PC-9 (cell line): ENCODE data around the gene UBE2L3. TPM values are rescaled to one million over a fixed set of nuclear protein-coding genes. Genes with fewer than 3 reads are reported as not detected.

Experiments used
- BruUV-seq: library from RNA; stranded (reverse); fragments of 400-500 nt; replicated peaks from 2 replicates; lab custom pipeline; 2021; lab: Mats Ljungman, UMichigan
- CTCF ChIA-PET: fragments of 300-600 bp; sonication (Branson Sonifier 250); formaldehyde crosslinking; loops from one replicate; lab custom pipeline; 2022; ENCODE audit warnings: antibody characterized with exemption; lab: Charles Lee
- POLR2A ChIA-PET: fragments of 300-600 bp; sonication (Branson Sonifier 250); formaldehyde crosslinking; loops from one replicate; lab custom pipeline; 2022; ENCODE audit warnings: antibody characterized with exemption; ENCODE audit not compliant: unreplicated experiment; lab: Charles Lee
- DNase-seq, 2 experiments: peaks; one replicate each; pipeline versions ENCODE4 v3.0.0 to v3.0.0-alpha.2; 2015 to 2022; ENCODE audit warnings: mixed read lengths in 1 of 2
- H2AFZ ChIP-seq: fragments of 200-600 bp; sonication (generic); 2 replicates; pipeline ENCODE4 v1.8.1; 2017; ENCODE audit warnings: antibody characterized with exemption
- H3F3A ChIP-seq: fragments of 200-600 bp; sonication (generic); 2 replicates; pipeline ENCODE4 v1.8.1; 2017; ENCODE audit warnings: antibody characterized with exemption, mild to moderate bottlenecking, low read depth; ENCODE audit not compliant: insufficient read depth
- H3K27ac ChIP-seq: fragments of 200-600 bp; sonication (generic); 2 replicates; pipeline ENCODE4 v1.6.1; 2016; ENCODE audit warnings: mixed run types
- H3K27me3 ChIP-seq: fragments of 200-600 bp; sonication (generic); 2 replicates; pipeline ENCODE4 v1.6.1; 2016; ENCODE audit warnings: low read depth, mixed run types; ENCODE audit not compliant: insufficient read depth
- H3K36me3 ChIP-seq: fragments of 200-600 bp; sonication (generic); 2 replicates; pipeline ENCODE4 v1.6.1; 2016; ENCODE audit warnings: low read depth, mixed run types
- H3K4me1 ChIP-seq: fragments of 200-600 bp; sonication (generic); replicated peaks from 2 replicates; pipeline ENCODE4 v1.6.1; 2016; ENCODE audit warnings: mixed run types; ENCODE audit not compliant: insufficient read depth
- H3K4me2 ChIP-seq: fragments of 200-600 bp; sonication (generic); 2 replicates; pipeline ENCODE4 v1.6.1; 2017; ENCODE audit warnings: mixed run types
- H3K4me3 ChIP-seq: fragments of 200-600 bp; sonication (generic); 2 replicates; pipeline ENCODE4 v1.6.1; 2016; ENCODE audit warnings: mixed run types
- H3K79me2 ChIP-seq: fragments of 200-600 bp; sonication (generic); 2 replicates; pipeline ENCODE4 v1.6.1; 2017; ENCODE audit warnings: low read depth, mixed run types
- H3K9me2 ChIP-seq: fragments of 200-600 bp; sonication (generic); 2 replicates; pipeline ENCODE4 v1.8.1; 2017; ENCODE audit warnings: mild to moderate bottlenecking; ENCODE audit not compliant: insufficient read depth
- H3K9me3 ChIP-seq: fragments of 200-600 bp; sonication (generic); 2 replicates; pipeline ENCODE4 v1.8.1; 2016; ENCODE audit warnings: low read depth; ENCODE audit not compliant: insufficient read depth
- H4K20me1 ChIP-seq: fragments of 200-600 bp; sonication (generic); 2 replicates; pipeline ENCODE4 v1.8.1; 2017; ENCODE audit not compliant: insufficient read depth
- CTCF ChIP-seq: fragments of 200-600 bp; sonication (generic); conservative IDR thresholded peaks from 2 replicates; pipeline ENCODE4 v1.6.1; 2017; ENCODE audit warnings: mixed run types, antibody characterized with exemption, mild to moderate bottlenecking, moderate library complexity
- EZH2 ChIP-seq: fragments of 200-600 bp; sonication (generic); IDR thresholded peaks from 2 replicates; pipeline ENCODE4 v1.8.0; 2017; ENCODE audit warnings: antibody characterized with exemption, low read depth
- intact Hi-C: fragments of 100-400 bp; cut with micrococcal nuclease; formaldehyde crosslinking; loops from one replicate; pipeline ENCODE4 v1.10.0; 2022; ENCODE audit not compliant: unreplicated experiment
- total RNA-seq: library from RNA; stranded (reverse); gene quantifications from 2 replicates; pipeline ENCODE4 v1.2.3, GENCODE V29; 2021

UBE2L3 gene
- total RNA-seq, 1 experiment from 2014 or later = 55.8 TPM

- intact Hi-C loops = no loop called here
- no peak overlapping the region for H3K4me3 ChIP-seq
- ChIA-PET POLR2A (no interaction called here), CTCF (no interaction called here)
- DNase-seq = no peak
- H3K27ac ChIP-seq = no peak overlapping the region
- peaks cover 17% of the 10 kb centered on the region for H4K20me1 ChIP-seq
- H3F3A ChIP-seq = no peaks in the 10 kb centered on the region
- H3K27me3 ChIP-seq = no peaks in the 10 kb centered on the region
- no peak overlapping the region for H2AFZ ChIP-seq
- TF ChIP-seq CTCF (no peak), EZH2 (no peak)
- no TSS peak for BruUV-seq
- no peaks in the 10 kb centered on the region for H3K9me3 ChIP-seq
- no peaks in the 10 kb centered on the region for H3K9me2 ChIP-seq
- H3K36me3 ChIP-seq = no peaks in the 10 kb centered on the region
- no peaks in the 10 kb centered on the region for H3K4me1 ChIP-seq
- H3K4me2 ChIP-seq = no peak overlapping the region
- H3K79me2 ChIP-seq = peaks cover 30% of the 10 kb centered on the region; the same call in 1 of the 2 replicates
Measured at GRCh38 chr22:21611210-21611977, 43.9 kb downstream of the UBE2L3 start.

GRCh38 chr22:21612858-21613257 is 45.3 kb downstream of the UBE2L3 start:
- no peak for DNase-seq
- peaks cover 14% of the 10 kb centered on the region for H4K20me1 ChIP-seq
- POLR2A ChIA-PET = no interaction called here
- no peaks in the 10 kb centered on the region for H3K9me3 ChIP-seq
- H2AFZ ChIP-seq = no peak overlapping the region
- H3F3A ChIP-seq = no peaks in the 10 kb centered on the region
- H3K9me2 ChIP-seq = no peaks in the 10 kb centered on the region
- intact Hi-C loops = no loop called here
- H3K36me3 ChIP-seq = no peaks in the 10 kb centered on the region
- no peak overlapping the region for H3K4me3 ChIP-seq
- no peak overlapping the region for H3K4me2 ChIP-seq
- CTCF ChIA-PET = interaction anchor here (0.6 kb wide), 1 partner anchor 961 kb away, joined by 5 read pairs; no protein-coding TSS in a partner anchor
- H3K79me2 ChIP-seq = peaks cover 16% of the 10 kb centered on the region; the same call in 1 of the 2 replicates
- TF ChIP-seq CTCF (no peak), EZH2 (no peak)
- H3K27me3 ChIP-seq = no peaks in the 10 kb centered on the region
- no peaks in the 10 kb centered on the region for H3K4me1 ChIP-seq
- BruUV-seq = no TSS peak
- H3K27ac ChIP-seq = no peak overlapping the region

- H3K9me3 ChIP-seq = no peaks in the 10 kb centered on the region
- H3K36me3 ChIP-seq = no peaks in the 10 kb centered on the region
- no peak overlapping the region for H3K4me2 ChIP-seq
- BruUV-seq = no TSS peak
- no peak overlapping the region for H2AFZ ChIP-seq
- no peaks in the 10 kb centered on the region for H3K4me1 ChIP-seq
- no peaks in the 10 kb centered on the region for H3K9me2 ChIP-seq
- H3K79me2 ChIP-seq = peaks cover 13% of the 10 kb centered on the region; the same call in 1 of the 2 replicates
- intact Hi-C loops = no loop called here
- CTCF ChIA-PET = no interaction called here
- no peaks in the 10 kb centered on the region for H3F3A ChIP-seq
- POLR2A ChIA-PET = interaction anchor here (0.5 kb wide), 1 partner anchor 15 kb away, joined by 3 read pairs; no protein-coding TSS in a partner anchor
- H4K20me1 ChIP-seq = peaks cover 13% of the 10 kb centered on the region
- no peaks in the 10 kb centered on the region for H3K27me3 ChIP-seq
- TF ChIP-seq EZH2 (no peak), CTCF (no peak)
- DNase-seq = no peak
- H3K4me3 ChIP-seq = no peak overlapping the region
- no peak overlapping the region for H3K27ac ChIP-seq
Measured at GRCh38 chr22:21613553-21614233, 46.2 kb downstream of the UBE2L3 start.
